AG08396 (cell line): Measurements from ENCODE around the gene TSC22D4.
"Not testable (repeated sequence)": the region's sequence is repeated elsewhere in the genome, so short reads cannot be mapped to it uniquely, and the experiment has no call there.

Experiments
- DNase-seq: peaks from one replicate; pipeline ENCODE4 v3.0.0; 2012; ENCODE audit warnings: low spot score, mixed read lengths

Gene TSC22D4

DNA sequence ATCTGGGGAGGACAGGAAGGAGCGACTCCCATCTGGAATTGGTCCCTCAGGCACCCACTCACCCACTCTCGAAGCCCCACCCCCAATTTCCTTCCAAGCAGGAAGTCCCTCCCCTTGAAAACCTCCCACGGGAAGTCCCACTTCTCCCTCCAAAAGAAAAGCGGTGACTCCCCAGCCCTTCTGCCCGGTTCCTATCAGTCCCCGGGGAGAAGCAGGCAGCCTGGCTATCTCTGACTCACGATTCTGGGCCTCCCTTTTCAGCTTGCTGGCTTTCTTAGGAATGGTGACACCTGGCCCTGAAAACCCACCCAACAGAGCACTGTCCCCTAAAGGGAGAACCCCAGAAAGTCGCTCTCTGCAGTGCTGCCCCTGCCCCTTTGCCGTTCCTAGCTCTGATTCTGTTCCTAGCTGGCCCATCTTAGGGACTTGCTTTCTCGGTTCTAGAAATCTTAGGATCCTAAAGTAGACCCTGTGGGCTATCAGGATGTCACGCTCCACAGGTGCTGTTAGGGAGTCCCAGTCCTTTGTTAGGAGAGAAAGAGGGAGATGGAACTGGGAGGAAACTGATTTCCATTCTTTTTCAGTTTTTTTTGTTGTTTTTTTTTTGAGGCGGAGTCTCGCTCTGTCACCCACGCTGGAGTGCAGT is 6.0 kb downstream of the TSC22D4 start:
- no peak for DNase-seq

DNA sequence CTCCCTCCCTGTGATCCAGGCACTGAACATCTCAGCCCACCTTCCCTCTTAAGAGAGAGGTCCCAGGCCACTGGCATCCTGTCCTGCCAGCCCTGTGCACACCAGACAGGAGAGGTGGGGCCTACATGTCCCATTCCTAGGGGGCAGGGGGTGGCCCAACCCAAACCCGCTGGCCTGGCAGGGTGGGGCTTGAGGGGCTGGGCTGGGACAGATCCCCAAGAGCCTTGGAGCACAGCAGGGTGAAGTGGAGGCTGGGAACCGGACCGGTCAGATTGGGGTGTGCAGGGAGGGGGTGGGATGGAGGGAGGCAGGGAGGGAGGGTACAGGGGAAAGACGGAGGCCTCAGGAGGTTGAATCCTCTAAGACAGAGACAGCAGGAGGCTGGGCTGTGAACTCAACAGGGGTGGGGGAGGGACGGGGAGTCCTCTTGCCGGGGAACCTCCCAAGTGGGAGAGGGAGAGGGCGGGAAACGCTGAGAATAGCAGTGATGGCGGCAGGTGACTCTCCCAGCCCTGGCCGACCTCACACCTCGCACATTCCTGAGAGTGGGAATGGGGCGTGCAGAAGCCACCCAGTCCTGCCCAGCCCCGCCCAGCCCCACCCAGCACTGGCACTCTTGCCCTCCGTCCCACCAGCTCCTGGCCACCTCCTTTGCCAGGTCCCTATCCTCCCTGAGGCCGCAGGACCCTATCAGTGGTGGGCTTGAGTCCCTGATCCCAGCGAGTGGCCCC is 6.7 kb downstream of the TSC22D4 start:
- DNase-seq: no peak

- no peak for DNase-seq
Observed at GRCh38 chr7:100471021-100471420, 8.0 kb downstream of the TSC22D4 start.

DNA sequence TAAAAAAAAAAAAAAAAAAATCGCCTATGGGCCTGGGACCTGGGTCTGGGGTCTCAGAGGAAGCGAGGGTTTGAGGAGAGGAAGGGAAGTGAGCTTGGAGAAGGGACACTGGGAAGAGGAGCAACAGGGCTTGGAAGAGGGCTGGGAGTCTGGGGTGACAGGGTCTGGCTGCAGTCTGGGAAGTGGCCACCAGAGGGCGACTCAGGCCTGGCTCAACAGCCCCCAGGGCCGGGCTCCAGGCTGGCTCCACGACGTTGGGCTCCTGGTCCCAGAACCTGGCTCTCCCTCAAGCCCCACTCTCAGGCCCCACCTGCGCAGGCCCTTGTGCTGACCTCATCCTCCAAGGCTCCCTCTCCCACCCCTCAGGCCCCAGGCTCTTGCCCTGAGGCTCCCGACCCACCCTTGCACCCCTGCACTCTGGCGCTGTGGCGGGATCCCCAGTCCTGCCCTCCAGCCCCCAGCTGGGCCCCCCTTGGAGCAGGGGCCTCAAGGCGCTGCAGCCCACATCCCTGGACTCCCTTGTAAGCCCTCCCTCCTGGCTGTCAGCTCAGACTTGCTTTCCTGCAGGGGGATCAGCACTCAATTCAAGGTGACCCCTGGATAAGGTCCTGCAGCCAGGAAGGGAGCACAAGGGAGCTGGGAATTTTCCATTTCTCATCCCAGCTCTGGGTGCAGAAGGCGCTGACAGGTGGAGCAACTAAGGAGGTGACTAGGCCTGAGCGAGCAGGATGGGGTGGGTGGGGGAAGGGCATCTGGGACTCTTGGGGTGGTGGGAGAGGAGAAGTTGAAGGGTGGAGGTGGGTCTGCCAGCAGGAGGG is 9.6 kb downstream of the TSC22D4 start:
- peak; percentile 94 for DNase-seq

- DNase-seq: no peak
Observed at GRCh38 chr7:100467638-100468373, 11.2 kb downstream of the TSC22D4 start.

GRCh38 chr7:100466653-100467605 is 12.1 kb downstream of the TSC22D4 start:
- no peak for DNase-seq

DNA sequence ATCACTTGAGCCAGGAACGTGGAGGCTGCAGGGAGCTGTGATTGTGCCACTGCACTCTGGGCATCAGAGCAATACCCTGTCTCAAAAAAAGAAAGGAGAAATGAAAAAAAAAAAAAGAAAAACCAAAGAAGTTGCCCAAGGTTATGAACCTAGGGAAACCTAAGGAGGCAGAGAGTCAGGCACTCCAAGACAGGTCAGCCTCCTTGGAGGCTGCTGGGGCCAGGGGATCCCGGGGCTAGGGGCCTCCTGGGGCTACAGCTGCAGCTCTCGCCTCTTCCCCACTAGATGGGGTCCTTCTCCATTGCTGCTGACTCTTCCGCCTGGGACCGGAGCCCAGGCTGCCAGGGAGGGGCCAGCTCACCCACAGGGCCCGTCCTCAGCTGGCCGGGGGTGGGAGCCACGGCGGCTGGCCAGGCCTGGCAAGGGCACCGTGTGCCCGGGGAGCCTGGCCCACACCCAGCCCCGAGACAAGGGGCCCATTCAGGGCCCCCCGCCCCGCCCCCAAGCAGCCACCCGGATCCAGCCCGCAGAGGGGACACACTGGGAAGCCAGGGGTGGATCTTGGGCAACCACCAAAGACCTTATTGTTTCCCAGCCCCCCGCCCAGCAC is 13.2 kb downstream of the TSC22D4 start:
- peak; percentile 91 for DNase-seq

DNA sequence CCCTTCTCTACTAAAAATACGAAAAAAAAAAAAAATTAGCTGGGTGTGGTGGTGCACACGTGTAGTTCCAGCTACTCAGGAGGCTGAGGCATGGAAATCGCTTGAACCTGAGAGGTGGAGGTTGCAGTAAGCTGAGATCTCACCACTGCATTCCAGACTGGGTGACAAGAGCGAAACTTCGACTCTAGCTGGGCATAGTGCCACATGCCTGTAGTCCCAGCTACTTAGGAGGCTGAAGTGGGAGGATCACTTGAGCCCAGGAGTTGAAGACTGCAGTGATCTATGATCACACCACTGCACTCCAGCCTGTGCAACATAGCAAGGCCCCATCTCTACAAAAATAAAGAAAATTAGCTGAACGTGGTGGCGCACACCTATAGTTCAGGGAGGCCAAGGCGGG is 13.7 kb downstream of the TSC22D4 start:
- no peak for DNase-seq

DNA sequence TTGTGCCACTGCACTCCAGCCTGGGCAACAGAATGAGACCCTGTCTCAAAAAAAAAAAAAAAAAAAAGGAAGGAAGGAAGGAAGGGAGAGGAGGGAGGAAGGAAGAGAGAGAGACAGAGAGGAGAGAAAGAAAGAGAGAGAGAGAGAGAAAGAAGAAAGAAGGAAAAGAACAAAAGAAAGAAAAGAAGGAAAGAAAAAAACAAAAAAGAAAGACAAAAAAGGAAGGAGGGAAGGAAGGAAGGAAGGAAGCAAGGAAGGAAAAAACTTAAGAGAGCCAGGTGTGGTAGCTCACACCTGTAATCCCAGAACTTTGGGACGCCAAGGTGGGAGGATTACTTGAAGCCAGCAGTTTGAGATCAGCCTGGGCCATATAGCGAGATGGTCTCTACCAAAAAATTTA is 14.2 kb downstream of the TSC22D4 start:
- no peak for DNase-seq

DNA sequence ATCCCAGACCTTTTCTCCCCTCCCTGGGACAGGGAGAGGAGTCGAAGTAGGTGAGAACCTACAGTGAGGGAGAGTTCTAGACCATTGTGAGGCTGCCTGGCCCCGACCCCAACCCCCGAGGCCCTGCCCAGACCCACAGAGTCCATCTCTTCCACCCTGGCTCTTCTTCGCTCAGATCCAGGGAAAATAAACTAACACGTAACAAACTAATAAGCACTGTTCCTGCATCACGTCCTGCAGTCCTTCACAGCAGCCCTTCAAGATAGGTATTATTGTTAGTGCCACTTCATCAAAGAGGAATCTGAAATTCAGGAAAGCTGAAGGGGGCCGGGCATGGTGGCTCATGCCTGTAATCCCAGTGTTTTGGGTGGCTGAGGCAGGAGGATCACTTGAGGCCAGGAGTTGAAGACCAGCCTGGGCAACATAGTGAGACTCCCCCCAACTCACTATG is 14.8 kb downstream of the TSC22D4 start, which contains the start of gene SPACDR:
TSS of gene SPACDR (minus strand) at position 51 of the 451 bp plus-strand sequence. CDS start 235 bp downstream, outside the sequence.
- no peak for DNase-seq

GRCh38 chr7:100457033-100457432 is 22.0 kb downstream of the TSC22D4 start:
- no peak for DNase-seq

- DNase-seq: no peak
Observed at GRCh38 chr7:100456562-100456961, 22.5 kb downstream of the TSC22D4 start.

- no peak for DNase-seq
Observed at GRCh38 chr7:100455206-100455605, 23.8 kb downstream of the TSC22D4 start.

DNA sequence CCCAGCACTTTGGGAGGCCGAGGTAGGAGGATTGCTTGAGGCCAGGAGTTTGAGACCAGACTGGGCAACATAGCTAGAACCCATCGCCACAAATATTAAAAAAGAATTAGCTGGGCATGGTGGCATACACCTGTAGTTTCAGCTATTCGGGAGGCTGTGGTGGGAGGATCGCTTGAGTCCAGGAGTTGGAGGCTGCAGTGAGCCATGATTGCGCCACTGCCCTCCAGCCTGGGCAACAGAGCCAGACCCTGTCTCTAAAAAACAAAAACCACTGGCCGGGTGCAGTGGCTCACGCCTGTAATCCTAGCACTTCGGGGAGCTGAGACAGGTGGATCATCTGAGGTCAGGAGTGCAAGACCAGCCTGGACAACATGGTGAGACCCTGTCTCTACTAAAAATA is 25.2 kb downstream of the TSC22D4 start:
- DNase-seq: not testable (repeated sequence)

DNA sequence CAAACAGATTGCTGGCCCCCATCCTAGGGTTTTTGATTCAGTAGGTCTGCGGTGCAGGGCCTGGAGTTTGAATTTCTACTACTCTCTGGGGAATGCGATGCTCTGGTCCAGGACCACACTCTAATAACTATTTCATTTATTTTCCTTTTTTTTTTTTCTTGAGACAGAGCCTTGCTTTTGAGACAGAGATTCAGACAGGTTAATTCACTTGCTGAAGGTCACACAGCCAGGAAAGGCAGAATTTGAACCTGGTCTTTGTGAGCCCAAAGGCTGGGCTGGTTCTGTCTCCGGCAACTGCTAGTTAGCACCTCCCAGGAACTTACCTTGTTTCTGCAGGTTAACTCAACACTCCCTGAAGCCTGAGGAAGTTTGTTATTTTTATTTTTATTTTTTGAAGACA is 26.5 kb downstream of the TSC22D4 start:
- DNase-seq: no peak

- DNase-seq: no peak
Observed at GRCh38 chr7:100449190-100449795, 29.7 kb downstream of the TSC22D4 start.

DNA sequence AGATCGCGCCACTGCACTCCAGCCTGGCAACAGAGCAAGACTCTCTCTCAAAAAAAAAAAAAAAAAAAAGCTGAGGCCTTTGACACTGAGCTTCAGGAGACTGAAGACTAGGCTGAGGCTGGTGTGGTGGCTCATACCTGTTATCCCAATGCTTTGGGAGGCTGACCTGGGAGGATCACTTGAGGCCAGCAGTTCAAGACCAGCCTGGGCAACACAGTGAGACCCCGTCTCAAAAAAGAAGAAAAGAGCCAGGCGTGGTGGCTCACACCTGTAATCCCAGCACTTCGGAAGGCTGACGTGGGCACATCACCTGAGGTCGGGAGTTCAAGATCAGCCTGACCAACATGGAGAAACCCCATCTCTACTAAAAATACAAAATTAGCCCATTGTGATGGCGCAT is 31.7 kb downstream of the TSC22D4 start:
- DNase-seq: not testable (repeated sequence)

GRCh38 chr7:100446040-100446439 is 33.0 kb downstream of the TSC22D4 start:
- no peak for DNase-seq

DNA sequence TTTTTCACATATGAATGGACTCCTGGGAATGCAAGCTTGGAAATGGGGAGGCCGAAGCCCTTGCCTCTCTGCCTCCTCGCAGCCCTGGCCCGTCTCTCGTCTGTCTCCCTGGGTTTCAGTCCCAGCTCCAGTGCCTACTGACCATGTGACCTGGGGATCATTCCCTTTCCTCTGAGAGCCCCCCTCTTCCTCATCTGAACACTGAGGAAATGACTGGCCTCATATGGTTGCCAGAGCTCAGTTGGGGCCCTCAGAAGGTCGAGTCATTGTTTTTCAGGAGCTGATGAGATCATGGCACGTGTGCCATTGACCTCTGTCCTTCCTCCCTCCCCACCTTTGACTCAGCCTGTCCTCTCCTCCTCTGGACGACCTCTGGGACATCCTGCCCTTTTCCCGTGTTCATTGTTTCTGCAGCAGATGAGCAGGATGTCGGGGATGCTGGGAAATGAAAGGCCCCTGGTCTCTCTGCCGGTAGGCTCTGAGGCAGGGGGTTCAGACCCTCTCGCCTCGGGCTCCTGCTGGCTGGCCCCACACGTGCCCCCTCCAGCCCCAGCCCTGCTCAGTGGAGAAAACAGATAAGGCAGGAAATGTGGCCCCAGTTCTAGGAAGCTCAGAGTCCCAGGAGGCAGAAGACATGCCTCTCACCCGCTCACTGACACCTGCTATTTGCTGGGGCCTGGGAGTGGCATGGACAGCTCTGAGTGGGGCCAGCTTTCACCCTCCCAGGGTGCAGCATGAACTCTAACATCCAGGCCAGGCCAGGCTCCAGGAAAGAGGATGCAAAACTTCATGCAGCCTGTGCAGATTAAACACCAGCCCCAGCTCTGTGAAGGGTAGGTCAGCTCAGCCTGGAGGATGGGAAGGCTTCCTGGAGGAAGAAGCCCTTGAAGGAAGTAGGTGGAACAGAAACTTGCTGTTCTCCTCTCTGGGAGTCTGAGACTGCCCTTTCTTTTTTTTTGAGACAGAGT is 34.4 kb downstream of the TSC22D4 start:
- DNase-seq: peak; percentile 47
